Neuronal stem cell (in vitro differentiated cells): ENCODE results near the gene TSHZ2.
A peak's percentile ranks its signal among the peaks of the same experiment; 100 is the strongest.

Source experiments
- DNase-seq: peaks from one replicate; pipeline ENCODE4 v3.0.0-alpha.2; 2013; ENCODE audit warnings: low spot score
- H2AFZ ChIP-seq: one replicate; pipeline ENCODE4 v1.6.1; 2013; ENCODE audit warnings: mild to moderate bottlenecking, low read length, inconsistent platforms
- H2AK5ac ChIP-seq: 2 replicates; pipeline ENCODE4 v1.6.1; 2013; ENCODE audit warnings: low read depth, mild to moderate bottlenecking, inconsistent platforms, low read length, moderate library complexity, mixed read lengths
- H2BK120ac ChIP-seq: 2 replicates; pipeline ENCODE4 v1.6.1; 2013; ENCODE audit warnings: low read depth, mild to moderate bottlenecking, inconsistent platforms, low read length, moderate library complexity, mixed read lengths
- H2BK12ac ChIP-seq: one replicate; pipeline ENCODE4 v1.6.1; 2013; ENCODE audit warnings: low read length, inconsistent platforms
- H2BK15ac ChIP-seq: 2 replicates; pipeline ENCODE4 v1.6.1; 2013; ENCODE audit warnings: mild to moderate bottlenecking, low read length, inconsistent platforms, mixed read lengths
- H2BK5ac ChIP-seq: one replicate; pipeline ENCODE4 v1.6.1; 2013; ENCODE audit warnings: inconsistent platforms, mild to moderate bottlenecking, low read length, moderate library complexity
- H3K14ac ChIP-seq: one replicate; pipeline ENCODE4 v1.6.1; 2013; ENCODE audit warnings: low read length, inconsistent platforms
- H3K18ac ChIP-seq: 2 replicates; pipeline ENCODE4 v1.6.1; 2013; ENCODE audit warnings: low read length, inconsistent platforms
- H3K23ac ChIP-seq: 2 replicates; pipeline ENCODE4 v1.6.1; 2013; ENCODE audit warnings: low read depth, mild to moderate bottlenecking, mixed read lengths, low read length, inconsistent platforms; ENCODE audit not compliant: poor library complexity
- H3K27ac ChIP-seq: replicated peaks from 3 replicates; pipeline ENCODE4 v1.5.1; 2013; ENCODE audit warnings: low read length, inconsistent platforms
- H3K27me3 ChIP-seq, 3 experiments: 2 replicates each; pipeline ENCODE4 v1.6.1; 2013; ENCODE audit warnings: low read length in 3 of 3, mild to moderate bottlenecking in 2 of 3, inconsistent platforms in 1 of 3, low read depth in 1 of 3, mixed read lengths in 1 of 3, moderate library complexity in 1 of 3; ENCODE audit not compliant: control insufficient read depth in 3 of 3, insufficient read depth in 3 of 3
- H3K36me3 ChIP-seq, 2 donors: replicated peaks in 1 of 2; 2 replicates each; pipeline ENCODE4 v1.6.1; 2013; ENCODE audit warnings: low read length in 2 of 2; ENCODE audit not compliant: control insufficient read depth in 2 of 2, insufficient read depth in 2 of 2
- H3K4ac ChIP-seq: 2 replicates; pipeline ENCODE4 v1.6.1; 2013; ENCODE audit warnings: inconsistent platforms, mild to moderate bottlenecking, low read length, moderate library complexity
- H3K4me1 ChIP-seq, 2 donors: 1 replicate in 1 of 2; 2 replicates in 1 of 2; pipeline ENCODE4 v1.6.1; 2013; ENCODE audit warnings: low read length in 2 of 2, low read depth in 1 of 2; ENCODE audit not compliant: control insufficient read depth in 2 of 2, insufficient read depth in 1 of 2
- H3K4me2 ChIP-seq: one replicate; pipeline ENCODE4 v1.6.1; 2013; ENCODE audit warnings: mild to moderate bottlenecking, low read length, inconsistent platforms; ENCODE audit not compliant: insufficient read depth, poor library complexity, severe bottlenecking
- H3K4me3 ChIP-seq, 2 donors: 2 replicates each; pipeline ENCODE4 v1.5.1; 2013; ENCODE audit warnings: low read length in 2 of 2, mild to moderate bottlenecking in 2 of 2, inconsistent platforms in 1 of 2, moderate library complexity in 1 of 2
- H3K79me1 ChIP-seq: one replicate; pipeline ENCODE4 v1.6.1; 2013; ENCODE audit warnings: low read depth, mild to moderate bottlenecking, inconsistent platforms, low read length, moderate library complexity
- H3K9ac ChIP-seq: one replicate; pipeline ENCODE4 v1.6.1; 2013; ENCODE audit warnings: mild to moderate bottlenecking, low read depth, low read length, inconsistent platforms; ENCODE audit not compliant: poor library complexity
- H3K9me3 ChIP-seq, 2 donors: replicated peaks in 1 of 2; 2 replicates each; pipeline versions ENCODE3 to v1.6.1; 2013; ENCODE audit warnings: low read length in 2 of 2, mild to moderate bottlenecking in 2 of 2, inconsistent platforms in 1 of 2, low read depth in 1 of 2, mixed read lengths in 1 of 2, moderate library complexity in 1 of 2; ENCODE audit not compliant: control insufficient read depth in 2 of 2, insufficient read depth in 1 of 2
- H4K8ac ChIP-seq: one replicate; pipeline ENCODE4 v1.6.1; 2013; ENCODE audit warnings: low read depth, mild to moderate bottlenecking, inconsistent platforms, low read length, moderate library complexity
- H4K91ac ChIP-seq: one replicate; pipeline ENCODE4 v1.6.1; 2013; ENCODE audit warnings: low read length, low read depth, mild to moderate bottlenecking, inconsistent platforms; ENCODE audit not compliant: poor library complexity
- WGBS, 2 donors: extraction: QIAGEN DNeasy Blood & Tissue Kit; methylation state at CpG; one replicate each; pipeline ENCODE4 v1.1.7; 2013; ENCODE audit warnings: missing lambda C conversion rate in 2 of 2, mixed read lengths in 1 of 2; ENCODE audit not compliant: insufficient read length in 2 of 2, insufficient replicate concordance in 1 of 2; ENCODE audit errors: extremely low coverage in 2 of 2; 5-methylcytosine and 5-hydroxymethylcytosine counted together

The TSHZ2 gene

GRCh38 chr20:53124803-53125202, 152.6 kb downstream of the TSHZ2 start:
- no peak overlapping the region for H3K18ac ChIP-seq
- H3K9me3 ChIP-seq: no peaks in the 10 kb centered on the region
- no peak overlapping the region for H3K4me2 ChIP-seq
- H4K8ac ChIP-seq: no peak overlapping the region
- no peak overlapping the region for H2BK15ac ChIP-seq
- no peak overlapping the region for H2BK12ac ChIP-seq
- H3K4me1 ChIP-seq: peaks cover 4% of the 10 kb centered on the region in 2 donors
- no peak overlapping the region for H3K27ac ChIP-seq
- no peaks in the 10 kb centered on the region for H3K27me3 ChIP-seq
- no peak for DNase-seq
- H3K23ac ChIP-seq: no peak overlapping the region
- H4K91ac ChIP-seq: no peak overlapping the region
- no peak overlapping the region for H3K4me3 ChIP-seq
- H3K79me1 ChIP-seq: no peaks in the 10 kb centered on the region
- H3K36me3 ChIP-seq: no peaks in the 10 kb centered on the region
- no CpG with 5 or more reads among the region's 3 CpGs for whole genome bisulfite sequencing, 2 donors
- no peak overlapping the region for H3K9ac ChIP-seq
- H2AK5ac ChIP-seq: no peak overlapping the region
- H2BK120ac ChIP-seq: no peak overlapping the region
- no peak overlapping the region for H2AFZ ChIP-seq
- no peak overlapping the region for H3K14ac ChIP-seq
- H2BK5ac ChIP-seq: no peak overlapping the region
- H3K4ac ChIP-seq: no peak overlapping the region

GRCh38 chr20:53126185-53126584, 154.0 kb downstream of the TSHZ2 start:
- H3K14ac ChIP-seq: no peak overlapping the region
- H2BK12ac ChIP-seq: no peak overlapping the region
- H3K4me2 ChIP-seq: no peak overlapping the region
- no peak for DNase-seq
- no CpG with 5 or more reads among the region's 7 CpGs for WGBS, 2 donors
- no peak overlapping the region for H4K91ac ChIP-seq
- no peaks in the 10 kb centered on the region for H3K27me3 ChIP-seq
- H3K4me1 ChIP-seq: peaks cover 4% of the 10 kb centered on the region in 2 donors
- no peak overlapping the region for H3K9ac ChIP-seq
- H3K4ac ChIP-seq: no peak overlapping the region
- no peak overlapping the region for H2BK15ac ChIP-seq
- no peaks in the 10 kb centered on the region for H3K9me3 ChIP-seq
- H2BK120ac ChIP-seq: no peak overlapping the region
- no peak overlapping the region for H2AK5ac ChIP-seq
- H3K79me1 ChIP-seq: no peaks in the 10 kb centered on the region
- H3K23ac ChIP-seq: no peak overlapping the region
- peak overlapping the region; percentile 39 for H2AFZ ChIP-seq
- no peak overlapping the region for H3K4me3 ChIP-seq
- no peaks in the 10 kb centered on the region for H3K36me3 ChIP-seq
- H2BK5ac ChIP-seq: no peak overlapping the region
- no peak overlapping the region for H4K8ac ChIP-seq
- no peak overlapping the region for H3K27ac ChIP-seq
- no peak overlapping the region for H3K18ac ChIP-seq

- no peak overlapping the region for H3K18ac ChIP-seq
- H3K14ac ChIP-seq: no peak overlapping the region
- no peak overlapping the region for H2BK120ac ChIP-seq
- no peak overlapping the region for H3K4me2 ChIP-seq
- H4K8ac ChIP-seq: no peak overlapping the region
- no peak overlapping the region for H3K9ac ChIP-seq
- H3K27me3 ChIP-seq: no peaks in the 10 kb centered on the region
- no peak overlapping the region for H3K27ac ChIP-seq
- DNase-seq: no peak
- no peaks in the 10 kb centered on the region for H3K9me3 ChIP-seq
- H3K4me1 ChIP-seq: peaks cover 4 to 7% of the 10 kb centered on the region in 2 donors
- no peak overlapping the region for H3K23ac ChIP-seq
- H2BK5ac ChIP-seq: no peak overlapping the region
- H3K36me3 ChIP-seq: no peaks in the 10 kb centered on the region
- no peak overlapping the region for H4K91ac ChIP-seq
- H2BK15ac ChIP-seq: no peak overlapping the region
- no peak overlapping the region for H3K4ac ChIP-seq
- no CpG with 5 or more reads among the region's 2 CpGs for WGBS, 2 donors
- H3K79me1 ChIP-seq: no peaks in the 10 kb centered on the region
- H2AK5ac ChIP-seq: no peak overlapping the region
- H2AFZ ChIP-seq: no peak overlapping the region
- no peak overlapping the region for H2BK12ac ChIP-seq
- no peak overlapping the region for H3K4me3 ChIP-seq
These were observed 154.9 kb downstream of the TSHZ2 start for GRCh38 chr20:53127027-53127426.

GRCh38 chr20:53128004-53128403, 155.8 kb downstream of the TSHZ2 start:
- Histone ChIP-seq H2AFZ (no peak overlapping the region), H2BK15ac (no peak overlapping the region), H3K4ac (no peak overlapping the region), H3K18ac (no peak overlapping the region), H3K4me2 (no peak overlapping the region), H3K4me1 (peaks cover 4 to 7% of the 10 kb centered on the region in 2 donors), H3K4me3 (no peak overlapping the region), H3K36me3 (no peaks in the 10 kb centered on the region), H3K14ac (no peak overlapping the region), H3K9ac (no peak overlapping the region), H2BK120ac (no peak overlapping the region), H4K91ac (no peak overlapping the region), H3K27ac (no peak overlapping the region), H3K27me3 (no peaks in the 10 kb centered on the region), H3K79me1 (no peaks in the 10 kb centered on the region), H4K8ac (no peak overlapping the region), H3K23ac (no peak overlapping the region), H2BK5ac (no peak overlapping the region), H2AK5ac (no peak overlapping the region), H3K9me3 (no peaks in the 10 kb centered on the region), H2BK12ac (no peak overlapping the region)
- no CpG with 5 or more reads among the region's 2 CpGs for WGBS, 2 donors
- no peak for DNase-seq
